HCT116 (cell line): ENCODE data around the gene DNAJB1. TPM values are rescaled to one million over a fixed set of nuclear protein-coding genes. Genes with fewer than 3 reads are reported as not detected.
A peak's percentile ranks its signal among the peaks of the same experiment; 100 is the strongest.

Experiments
- ATAC-seq: fragments of 200-7000 bp; cut with Tn5 transposase; 2 replicates; pipeline ENCODE4 v1.9.1; 2020; ENCODE audit warnings: mild to moderate bottlenecking, moderate library complexity
- BruUV-seq: library from RNA; stranded (reverse); fragments of 400-500 nt; replicated peaks from 2 replicates; lab custom pipeline; 2021; lab: Mats Ljungman, UMichigan
- CTCF ChIA-PET: fragments of 300-600 bp; sonication (Branson Sonifier 250); formaldehyde crosslinking; loops from one replicate; lab custom pipeline; 2021; ENCODE audit warnings: antibody characterized with exemption; lab: Charles Lee
- POLR2A ChIA-PET: fragments of 300-600, 350-600 bp; sonication (Branson Sonifier 250); formaldehyde crosslinking; loops from one replicate; lab custom pipeline; 2021; ENCODE audit warnings: antibody characterized with exemption; lab: Charles Lee
- RAD21 ChIA-PET, 2 experiments: fragments of 300-600 bp; sonication (Branson Sonifier 250); formaldehyde crosslinking; loops; one replicate each; lab custom pipeline; 2023; ENCODE audit warnings: low total read pairs in 2 of 2; ENCODE audit not compliant: uncharacterized antibody in 2 of 2, unreplicated experiment in 2 of 2, low non-redundant PET in 1 of 2; lab: Charles Lee
- DNase-seq: peaks from one replicate; pipeline ENCODE4 v3.0.0-alpha.2; 2010; ENCODE audit warnings: low read depth, low spot score
- H2AFZ ChIP-seq: fragments of 200-600 bp; shearing (Covaris generic), sonication (generic); 2 replicates; pipeline ENCODE4 v1.6.1; 2017; ENCODE audit warnings: low read depth, mixed run types, mixed read lengths, antibody characterized with exemption, low read length; ENCODE audit not compliant: poor library complexity, severe bottlenecking
- H3K27ac ChIP-seq: 2 replicates; pipeline ENCODE4 v1.5.1; 2012; ENCODE audit warnings: low read depth, low read length
- H3K27me3 ChIP-seq: fragments of 200-600 bp; sonication (generic); 2 replicates; pipeline ENCODE4 v1.6.1; 2016; ENCODE audit warnings: mixed run types, low read length, mixed read lengths; ENCODE audit not compliant: insufficient read depth
- H3K36me3 ChIP-seq, 2 experiments: fragments of 200-500 bp in 1 of 2; fragments of 200-600 bp in 1 of 2; sonication (Bioruptor generic) in 1 of 2; sonication (generic) in 1 of 2; 2 replicates each; pipeline versions ENCODE4 v1.5.1 to v1.6.1; 2014 to 2016; ENCODE audit warnings: low read length in 2 of 2, inconsistent platforms in 1 of 2, mixed read lengths in 1 of 2, mixed run types in 1 of 2; ENCODE audit not compliant: insufficient read depth in 2 of 2, control insufficient read depth in 1 of 2
- H3K4me1 ChIP-seq, 2 experiments: fragments of 200-600 bp in 1 of 2; sonication (generic) in 1 of 2; 2 replicates each; pipeline versions ENCODE4 v1.5.1 to v1.6.1; 2012 to 2017; ENCODE audit warnings: low read length in 2 of 2, inconsistent platforms in 1 of 2, mild to moderate bottlenecking in 1 of 2, mixed read lengths in 1 of 2, mixed run types in 1 of 2, moderate library complexity in 1 of 2; ENCODE audit not compliant: insufficient read depth in 2 of 2, control insufficient read depth in 1 of 2
- H3K4me2 ChIP-seq: fragments of 200-600 bp; sonication (generic); 2 replicates; pipeline ENCODE4 v1.6.1; 2017; ENCODE audit warnings: mixed run types, low read length, mixed read lengths
- H3K4me3 ChIP-seq, 2 experiments: fragments of 200-600 bp in 1 of 2; sonication (generic) in 1 of 2; replicated peaks in 1 of 2; 2 replicates each; pipeline ENCODE4 v1.5.1; 2011 to 2016; ENCODE audit warnings: low read length in 2 of 2, control low read depth in 1 of 2, low read depth in 1 of 2, mild to moderate bottlenecking in 1 of 2, mixed read lengths in 1 of 2, mixed run types in 1 of 2
- H3K79me2 ChIP-seq: fragments of 200-600 bp; sonication (generic); 2 replicates; pipeline ENCODE4 v1.6.1; 2017; ENCODE audit warnings: mild to moderate bottlenecking, mixed run types, low read length, moderate library complexity, mixed read lengths; ENCODE audit not compliant: insufficient read depth
- H3K9ac ChIP-seq: fragments of 200-600 bp; sonication (generic); 2 replicates; pipeline ENCODE4 v1.6.1; 2016; ENCODE audit warnings: low read length, mixed read lengths
- H3K9me2 ChIP-seq: fragments of 200-600 bp; sonication (generic), shearing (Covaris generic); 2 replicates; pipeline ENCODE4 v1.6.1; 2017; ENCODE audit warnings: mixed run types, mild to moderate bottlenecking, moderate library complexity; ENCODE audit not compliant: insufficient read depth
- H3K9me3 ChIP-seq, 2 experiments: fragments of 200-500 bp in 1 of 2; fragments of 200-600 bp in 1 of 2; sonication (Bioruptor generic) in 1 of 2; sonication (generic) in 1 of 2; 2 replicates each; pipeline ENCODE4 v1.6.1; 2014 to 2017; ENCODE audit warnings: low read length in 2 of 2, mixed read lengths in 2 of 2, inconsistent platforms in 1 of 2, low read depth in 1 of 2, mild to moderate bottlenecking in 1 of 2, mixed run types in 1 of 2, moderate library complexity in 1 of 2; ENCODE audit not compliant: control insufficient read depth in 1 of 2, insufficient read depth in 1 of 2
- H4K20me1 ChIP-seq: fragments of 200-600 bp; sonication (generic), shearing (Covaris generic); 2 replicates; pipeline ENCODE4 v1.6.1; 2017; ENCODE audit warnings: mixed run types, mild to moderate bottlenecking, moderate library complexity; ENCODE audit not compliant: insufficient read depth
- ATF3 ChIP-seq: IDR thresholded peaks from 2 replicates; pipeline ENCODE4 v1.6.1; 2012
- CBX3 ChIP-seq: IDR thresholded peaks from 2 replicates; pipeline ENCODE4 v1.6.1; 2012; ENCODE audit warnings: low read depth
- CEBPB ChIP-seq: IDR thresholded peaks from 2 replicates; pipeline ENCODE4 v1.6.1; 2012; ENCODE audit warnings: low read depth
- ELF1 ChIP-seq: IDR thresholded peaks from 2 replicates; pipeline ENCODE4 v1.6.1; 2012; ENCODE audit warnings: low read depth, borderline replicate concordance
- EZH2 ChIP-seq: fragments of 200-600 bp; sonication (generic); IDR thresholded peaks from 2 replicates; pipeline ENCODE4 v1.6.1; 2017; ENCODE audit warnings: antibody characterized with exemption, mixed run types
- EZH2phosphoT487 ChIP-seq: fragments of 200-600 bp; IDR thresholded peaks from 2 replicates; pipeline ENCODE4 v1.6.1; 2018; ENCODE audit warnings: antibody characterized with exemption, borderline replicate concordance
- MAX ChIP-seq: IDR thresholded peaks from 2 replicates; pipeline ENCODE4 v1.6.1; 2012
- POLR2A ChIP-seq: IDR thresholded peaks from 2 replicates; pipeline ENCODE4 v1.7.0; 2011; ENCODE audit warnings: borderline replicate concordance; ENCODE audit not compliant: insufficient read depth, insufficient read length; ENCODE audit errors: extremely low read depth
- RAD21 ChIP-seq: IDR thresholded peaks from 2 replicates; pipeline ENCODE4 v1.6.1; 2012; ENCODE audit warnings: low read depth, mild to moderate bottlenecking
- SIN3A ChIP-seq: IDR thresholded peaks from 2 replicates; pipeline ENCODE4 v1.6.1; 2012; ENCODE audit warnings: low read depth
- SRF ChIP-seq: IDR thresholded peaks from 2 replicates; pipeline ENCODE4 v1.6.1; 2012; ENCODE audit warnings: low read depth
- ZNF274 ChIP-seq: fragments of 200-500 bp; sonication (Bioruptor generic); IDR thresholded peaks from 2 replicates; pipeline ENCODE4 v1.6.1; 2014; ENCODE audit warnings: mild to moderate bottlenecking, low read depth, low read length, inconsistent platforms
- intact Hi-C: fragments of 100-400 bp; cut with micrococcal nuclease; formaldehyde crosslinking; loops from 2 replicates; pipeline ENCODE4 v1.10.0; 2022
- total RNA-seq: library from RNA; stranded (reverse); gene quantifications from one replicate; pipeline ENCODE4 v1.2.1, GENCODE V29; 2021; ENCODE audit not compliant: unreplicated experiment
- TF ChIP-seq, protein P1 (sequence below): IDR thresholded peaks from 2 replicates; pipeline ENCODE4 v1.6.1; 2011; ENCODE audit warnings: mild to moderate bottlenecking, low read length, moderate library complexity; ENCODE audit not compliant: insufficient replicate concordance; ENCODE audit errors: extremely low read depth
- TF ChIP-seq, protein P2 (sequence below): IDR thresholded peaks from 2 replicates; pipeline ENCODE4 v1.6.1; 2012; ENCODE audit warnings: low read depth

The DNAJB1 gene
- total RNA-seq, 1 experiment from 2014 or later, result 175 TPM

DNA sequence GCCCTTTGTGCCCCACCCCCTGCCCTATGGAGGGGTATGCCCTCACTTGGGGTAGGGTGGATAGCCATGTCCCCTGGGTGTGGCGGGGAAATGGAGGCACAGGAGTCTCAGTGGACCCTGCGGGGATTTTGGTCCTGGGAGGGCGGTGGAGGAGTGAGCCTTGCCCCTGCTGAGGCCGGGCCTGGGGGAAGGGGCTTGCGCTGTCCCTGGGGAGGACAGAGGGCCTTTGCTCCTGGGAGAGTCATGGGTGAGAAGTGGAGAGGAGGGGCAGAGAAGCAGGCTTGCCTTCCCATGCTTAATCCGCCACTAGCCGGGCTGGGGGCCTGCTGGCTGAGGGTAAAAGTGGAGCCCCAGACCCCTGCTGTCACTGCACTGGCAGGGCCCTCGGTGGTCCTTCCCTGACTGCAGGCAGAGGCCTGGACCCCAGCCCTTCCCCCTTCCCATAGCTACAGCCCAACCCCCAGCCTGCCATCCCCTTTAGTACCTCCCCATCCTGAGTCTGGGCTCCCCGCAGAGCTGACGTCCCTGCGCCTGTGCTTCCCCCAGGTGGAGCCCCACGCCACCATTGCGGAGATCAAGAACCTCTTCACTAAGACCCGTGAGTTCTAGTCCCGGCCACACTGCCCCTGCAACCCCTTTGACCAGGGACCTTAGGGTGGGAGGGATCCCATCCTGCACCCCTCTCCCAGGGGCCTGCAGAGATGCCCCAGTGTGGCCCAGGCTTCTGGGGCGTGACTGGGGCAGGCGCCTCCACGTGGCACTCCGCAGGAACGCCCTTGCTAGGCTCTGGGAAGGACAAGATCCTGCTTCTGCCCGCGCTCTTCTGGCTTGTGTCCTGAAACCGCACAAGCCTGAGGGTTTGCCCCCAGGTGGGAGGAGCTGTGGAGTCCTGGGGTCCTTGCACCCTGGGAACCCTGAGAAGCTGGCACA is 44.7 kb upstream of the DNAJB1 start (continued):
- no peak for TF ChIP-seq EZH2phosphoT487
- no peak for TF ChIP-seq EZH2
- TF ChIP-seq, protein P1, sequence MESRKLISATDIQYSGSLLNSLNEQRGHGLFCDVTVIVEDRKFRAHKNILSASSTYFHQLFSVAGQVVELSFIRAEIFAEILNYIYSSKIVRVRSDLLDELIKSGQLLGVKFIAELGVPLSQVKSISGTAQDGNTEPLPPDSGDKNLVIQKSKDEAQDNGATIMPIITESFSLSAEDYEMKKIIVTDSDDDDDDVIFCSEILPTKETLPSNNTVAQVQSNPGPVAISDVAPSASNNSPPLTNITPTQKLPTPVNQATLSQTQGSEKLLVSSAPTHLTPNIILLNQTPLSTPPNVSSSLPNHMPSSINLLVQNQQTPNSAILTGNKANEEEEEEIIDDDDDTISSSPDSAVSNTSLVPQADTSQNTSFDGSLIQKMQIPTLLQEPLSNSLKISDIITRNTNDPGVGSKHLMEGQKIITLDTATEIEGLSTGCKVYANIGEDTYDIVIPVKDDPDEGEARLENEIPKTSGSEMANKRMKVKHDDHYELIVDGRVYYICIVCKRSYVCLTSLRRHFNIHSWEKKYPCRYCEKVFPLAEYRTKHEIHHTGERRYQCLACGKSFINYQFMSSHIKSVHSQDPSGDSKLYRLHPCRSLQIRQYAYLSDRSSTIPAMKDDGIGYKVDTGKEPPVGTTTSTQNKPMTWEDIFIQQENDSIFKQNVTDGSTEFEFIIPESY, result no peak
- no peak for TF ChIP-seq MAX
- no peak for TF ChIP-seq ATF3
- no peak for TF ChIP-seq SIN3A
- TF ChIP-seq ELF1, result no peak
- no peak for TF ChIP-seq POLR2A

DNA sequence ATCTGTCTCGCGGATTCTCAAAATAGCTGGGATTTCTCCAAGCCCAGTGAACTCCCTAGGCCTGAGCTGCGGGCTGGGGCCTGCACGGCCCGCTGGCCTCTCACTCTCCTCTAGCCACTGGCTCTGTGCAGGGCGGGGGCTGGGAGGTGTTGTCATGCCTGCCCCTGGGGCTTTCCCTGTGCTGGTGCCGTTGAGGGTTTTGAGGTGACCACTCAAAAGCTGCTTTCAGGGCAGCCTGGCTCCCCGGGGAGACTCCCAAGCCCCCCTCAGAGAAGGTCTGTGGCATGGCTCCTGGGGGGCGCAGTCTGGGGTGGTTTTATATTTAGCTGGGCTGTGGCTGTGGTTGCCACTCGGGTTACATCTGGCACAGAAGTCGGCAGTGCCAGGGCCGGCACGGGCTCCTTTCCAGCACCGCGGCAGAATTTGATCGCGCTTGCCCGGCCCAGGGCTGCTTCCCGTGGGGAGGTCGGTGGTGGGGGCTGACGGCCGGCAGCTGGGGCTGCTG is 43.7 kb upstream of the DNAJB1 start:
- Histone ChIP-seq H3K79me2 (peaks cover 60% of the 10 kb centered on the region), H3K9me3 (no peaks in the 10 kb centered on the region), H3K9me2 (no peaks in the 10 kb centered on the region), H3K27me3 (no peaks in the 10 kb centered on the region), H3K4me1 (peaks cover 7 to 19% of the 10 kb centered on the region in 2 experiments; a peak in 3 of 4 replicates), H3K4me2 (no peak overlapping the region), H3K9ac (no peak overlapping the region), H3K27ac (peak overlapping the region; percentile 18; the same call in 1 of the 2 replicates), H4K20me1 (no peaks in the 10 kb centered on the region), H3K36me3 (peaks cover 0 to 4% of the 10 kb centered on the region in 2 experiments; a peak in 2 of 4 replicates), H3K4me3 (no peak overlapping the region), H2AFZ (no peak overlapping the region)
- intact Hi-C loops, result no loop called here
- POLR2A ChIA-PET, result no interaction called here
- ATAC-seq, result no peak
- BruUV-seq, result no TSS peak
- CTCF ChIA-PET, result no interaction called here
- no peak for DNase-seq
- TF ChIP-seq SRF (no peak), RAD21 (no peak), MAX (no peak), ZNF274 (no peak), ELF1 (no peak), ATF3 (no peak), CEBPB (no peak), EZH2phosphoT487 (no peak), CBX3 (no peak)
- TF ChIP-seq, protein P2, sequence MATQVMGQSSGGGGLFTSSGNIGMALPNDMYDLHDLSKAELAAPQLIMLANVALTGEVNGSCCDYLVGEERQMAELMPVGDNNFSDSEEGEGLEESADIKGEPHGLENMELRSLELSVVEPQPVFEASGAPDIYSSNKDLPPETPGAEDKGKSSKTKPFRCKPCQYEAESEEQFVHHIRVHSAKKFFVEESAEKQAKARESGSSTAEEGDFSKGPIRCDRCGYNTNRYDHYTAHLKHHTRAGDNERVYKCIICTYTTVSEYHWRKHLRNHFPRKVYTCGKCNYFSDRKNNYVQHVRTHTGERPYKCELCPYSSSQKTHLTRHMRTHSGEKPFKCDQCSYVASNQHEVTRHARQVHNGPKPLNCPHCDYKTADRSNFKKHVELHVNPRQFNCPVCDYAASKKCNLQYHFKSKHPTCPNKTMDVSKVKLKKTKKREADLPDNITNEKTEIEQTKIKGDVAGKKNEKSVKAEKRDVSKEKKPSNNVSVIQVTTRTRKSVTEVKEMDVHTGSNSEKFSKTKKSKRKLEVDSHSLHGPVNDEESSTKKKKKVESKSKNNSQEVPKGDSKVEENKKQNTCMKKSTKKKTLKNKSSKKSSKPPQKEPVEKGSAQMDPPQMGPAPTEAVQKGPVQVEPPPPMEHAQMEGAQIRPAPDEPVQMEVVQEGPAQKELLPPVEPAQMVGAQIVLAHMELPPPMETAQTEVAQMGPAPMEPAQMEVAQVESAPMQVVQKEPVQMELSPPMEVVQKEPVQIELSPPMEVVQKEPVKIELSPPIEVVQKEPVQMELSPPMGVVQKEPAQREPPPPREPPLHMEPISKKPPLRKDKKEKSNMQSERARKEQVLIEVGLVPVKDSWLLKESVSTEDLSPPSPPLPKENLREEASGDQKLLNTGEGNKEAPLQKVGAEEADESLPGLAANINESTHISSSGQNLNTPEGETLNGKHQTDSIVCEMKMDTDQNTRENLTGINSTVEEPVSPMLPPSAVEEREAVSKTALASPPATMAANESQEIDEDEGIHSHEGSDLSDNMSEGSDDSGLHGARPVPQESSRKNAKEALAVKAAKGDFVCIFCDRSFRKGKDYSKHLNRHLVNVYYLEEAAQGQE, result no peak
- RAD21 ChIA-PET, result no interaction called here
